Neural progenitor cell (in vitro differentiated cells): ENCODE measurements around the gene COX18.

Experiments used
- EZH2phosphoT487 ChIP-seq: fragments of 200-600 bp; sonication (generic); IDR thresholded peaks from 2 replicates; pipeline ENCODE4 v1.6.1; 2017; ENCODE audit warnings: antibody characterized with exemption
- TF ChIP-seq, protein P1 (sequence below): fragments of 200-600 bp; sonication (generic); IDR thresholded peaks from 2 replicates; pipeline ENCODE4 v1.5.1; 2017; ENCODE audit warnings: antibody characterized with exemption, mild to moderate bottlenecking

DNA sequence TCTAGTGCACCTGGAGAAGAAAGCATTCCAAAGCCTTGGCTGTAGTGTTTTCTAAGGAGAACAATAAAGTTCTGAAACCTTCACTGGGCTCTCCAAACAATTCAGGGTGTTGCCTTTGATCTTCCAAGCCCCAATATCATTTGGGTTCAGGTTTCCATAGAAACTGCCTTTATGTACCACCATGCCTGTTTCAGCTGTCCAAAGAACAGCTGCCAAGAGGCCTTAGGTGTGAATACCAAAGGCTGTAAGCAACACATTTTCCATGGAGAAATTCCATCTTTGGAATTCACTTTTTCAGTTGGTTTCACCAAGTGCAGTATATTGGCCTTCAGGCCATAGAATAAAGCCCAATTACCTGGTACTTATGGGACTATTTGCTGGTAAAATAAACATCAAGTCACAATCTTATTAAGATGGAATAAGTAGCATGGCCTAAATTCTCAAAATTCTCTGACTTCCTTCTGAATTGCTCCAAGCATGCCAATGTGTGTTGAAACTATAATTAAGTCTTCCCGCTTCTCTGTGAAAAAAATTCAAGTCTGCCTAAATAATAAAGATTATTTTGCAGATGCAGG, 61.9 kb downstream of the COX18 start:
- TF ChIP-seq, protein P1, sequence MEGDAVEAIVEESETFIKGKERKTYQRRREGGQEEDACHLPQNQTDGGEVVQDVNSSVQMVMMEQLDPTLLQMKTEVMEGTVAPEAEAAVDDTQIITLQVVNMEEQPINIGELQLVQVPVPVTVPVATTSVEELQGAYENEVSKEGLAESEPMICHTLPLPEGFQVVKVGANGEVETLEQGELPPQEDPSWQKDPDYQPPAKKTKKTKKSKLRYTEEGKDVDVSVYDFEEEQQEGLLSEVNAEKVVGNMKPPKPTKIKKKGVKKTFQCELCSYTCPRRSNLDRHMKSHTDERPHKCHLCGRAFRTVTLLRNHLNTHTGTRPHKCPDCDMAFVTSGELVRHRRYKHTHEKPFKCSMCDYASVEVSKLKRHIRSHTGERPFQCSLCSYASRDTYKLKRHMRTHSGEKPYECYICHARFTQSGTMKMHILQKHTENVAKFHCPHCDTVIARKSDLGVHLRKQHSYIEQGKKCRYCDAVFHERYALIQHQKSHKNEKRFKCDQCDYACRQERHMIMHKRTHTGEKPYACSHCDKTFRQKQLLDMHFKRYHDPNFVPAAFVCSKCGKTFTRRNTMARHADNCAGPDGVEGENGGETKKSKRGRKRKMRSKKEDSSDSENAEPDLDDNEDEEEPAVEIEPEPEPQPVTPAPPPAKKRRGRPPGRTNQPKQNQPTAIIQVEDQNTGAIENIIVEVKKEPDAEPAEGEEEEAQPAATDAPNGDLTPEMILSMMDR: no peak
- TF ChIP-seq EZH2phosphoT487: no peak
